ENCODE measurements around the gene IKBIP. TPM values are rescaled to one million over a fixed set of nuclear protein-coding genes. Genes with fewer than 3 reads are reported as not detected.

The IKBIP gene
- total and polyA plus RNA-seq, 9 of the 15 experiments (the other 6 are each of a cell fraction or from before 2014, with no cell fraction given): 3.3 to 19.5 (median 14.9) TPM

GRCh38 chr12:98606359-98606988 is 38.1 kb downstream of the IKBIP start (continued):
- TF ChIP-seq TBP (optimal IDR thresholded peaks at IDR 0.05; ENCODE audit: low read depth, low read length) (no peak), ZBTB1 (CRISPR knock-in tag; IDR thresholded peaks at IDR 0.05; ENCODE audit: borderline replicate concordance, low read depth) (no peak), SRSF7 (optimal IDR thresholded peaks at IDR 0.05; ENCODE audit: low read depth, low read length) (no peak), KHSRP (IDR thresholded peaks at IDR 0.05) (no peak), TCF15 (CRISPR knock-in tag; IDR thresholded peaks at IDR 0.05) (no peak), ZNF239 (CRISPR knock-in tag; IDR thresholded peaks at IDR 0.05) (no peak), CHD1 (IDR thresholded peaks at IDR 0.05; ENCODE audit: low read length) (no peak), HMGXB4 (CRISPR knock-in tag; IDR thresholded peaks at IDR 0.05) (no peak), ZBTB34 (CRISPR knock-in tag; IDR thresholded peaks at IDR 0.05) (no peak), KDM2B (CRISPR knock-in tag; IDR thresholded peaks at IDR 0.05) (no peak), IRF1 (CRISPR knock-in tag; IDR thresholded peaks at IDR 0.05; ENCODE audit: borderline replicate concordance) (no peak), SMARCA4 (IDR thresholded peaks at IDR 0.05) (no peak), ATF4 (CRISPR knock-in tag; IDR thresholded peaks at IDR 0.05) (no peak), REST (IDR thresholded peaks at IDR 0.05; ENCODE audit: borderline replicate concordance) (peak; percentile 7; the same call in 1 of the 2 replicates), REST (CRISPR knock-in tag; IDR thresholded peaks at IDR 0.05; ENCODE audit: low read depth) (no peak)

Measured in K562 (cell line).